ENCODE measurements around the gene TTLL10.

DNA sequence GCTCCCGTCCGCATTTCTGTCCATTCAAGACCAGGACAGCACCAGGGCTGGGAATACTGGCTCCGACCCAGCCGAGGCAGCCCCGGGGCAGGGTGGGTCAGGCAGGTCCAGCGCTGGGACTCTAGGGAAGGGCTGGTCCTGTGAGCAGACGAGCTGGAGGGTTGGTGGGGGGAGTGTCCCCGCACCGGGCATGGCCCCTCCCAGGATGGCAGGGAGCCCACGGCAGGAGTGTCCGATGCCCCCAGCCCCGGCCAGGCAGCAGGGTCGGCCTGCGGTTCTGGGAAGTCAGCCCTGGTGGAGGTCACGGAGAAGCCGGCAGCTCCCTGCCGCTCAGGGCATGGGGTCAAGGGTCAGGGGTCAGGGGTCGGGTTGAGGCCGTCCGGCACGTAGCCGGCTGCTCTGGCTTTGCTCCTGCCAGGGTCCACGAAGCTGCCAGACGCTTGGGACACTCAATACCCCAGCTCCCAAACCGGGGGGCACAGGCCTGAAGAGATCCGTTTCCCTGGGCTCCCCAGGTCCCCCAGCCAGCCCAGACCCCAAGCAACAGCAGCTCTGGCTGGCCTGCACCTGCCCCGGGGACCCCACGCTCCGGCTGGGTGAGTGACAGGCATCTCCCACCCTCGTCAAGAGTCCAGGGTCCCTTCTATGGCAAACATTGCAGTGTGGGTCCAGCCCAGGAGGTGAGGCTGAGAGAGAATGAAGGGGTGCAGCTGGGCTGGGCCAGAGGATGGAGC is 66.1 kb downstream of the TTLL10 start:
- TF ChIP-seq EZH2 (IDR thresholded peaks at IDR 0.05; ENCODE audit: borderline replicate concordance, low read length): no peak
- TF ChIP-seq, protein P1, sequence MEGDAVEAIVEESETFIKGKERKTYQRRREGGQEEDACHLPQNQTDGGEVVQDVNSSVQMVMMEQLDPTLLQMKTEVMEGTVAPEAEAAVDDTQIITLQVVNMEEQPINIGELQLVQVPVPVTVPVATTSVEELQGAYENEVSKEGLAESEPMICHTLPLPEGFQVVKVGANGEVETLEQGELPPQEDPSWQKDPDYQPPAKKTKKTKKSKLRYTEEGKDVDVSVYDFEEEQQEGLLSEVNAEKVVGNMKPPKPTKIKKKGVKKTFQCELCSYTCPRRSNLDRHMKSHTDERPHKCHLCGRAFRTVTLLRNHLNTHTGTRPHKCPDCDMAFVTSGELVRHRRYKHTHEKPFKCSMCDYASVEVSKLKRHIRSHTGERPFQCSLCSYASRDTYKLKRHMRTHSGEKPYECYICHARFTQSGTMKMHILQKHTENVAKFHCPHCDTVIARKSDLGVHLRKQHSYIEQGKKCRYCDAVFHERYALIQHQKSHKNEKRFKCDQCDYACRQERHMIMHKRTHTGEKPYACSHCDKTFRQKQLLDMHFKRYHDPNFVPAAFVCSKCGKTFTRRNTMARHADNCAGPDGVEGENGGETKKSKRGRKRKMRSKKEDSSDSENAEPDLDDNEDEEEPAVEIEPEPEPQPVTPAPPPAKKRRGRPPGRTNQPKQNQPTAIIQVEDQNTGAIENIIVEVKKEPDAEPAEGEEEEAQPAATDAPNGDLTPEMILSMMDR (conservative IDR thresholded peaks at IDR 0.05 in 1 of 2, IDR thresholded peaks at IDR 0.05 in 1 of 2; ENCODE audit: extremely low read depth in 1 of 2, insufficient read depth in 1 of 2, low read depth in 1 of 2, low read length in 2 of 2): no peak
